HEK293T (cell line): ENCODE results near the gene FAF2.
"Not testable (repeated sequence)": the region's sequence is repeated elsewhere in the genome, so short reads cannot be mapped to it uniquely, and the experiment has no call there.

Experiments
- CTCF ChIA-PET: fragments of 350-600 bp; formaldehyde crosslinking; extraction: SDS; loops from one replicate; lab custom pipeline; 2021; ENCODE audit warnings: antibody characterized with exemption, inconsistent platforms; lab: Yijun Ruan, JAX
- POLR2A ChIA-PET: fragments of 350-600 bp; formaldehyde crosslinking; extraction: SDS; loops from one replicate; lab custom pipeline; 2020; ENCODE audit warnings: antibody characterized with exemption, inconsistent platforms; lab: Yijun Ruan, JAX
- DNase-seq: peaks from one replicate; pipeline ENCODE4 v3.0.0; 2012; ENCODE audit warnings: mixed read lengths; ENCODE audit errors: extremely low spot score
- ARNT ChIP-seq: fragments of 450-650 bp; IDR thresholded peaks from 2 replicates; pipeline ENCODE4 v1.6.1; 2017; ENCODE audit warnings: mild to moderate bottlenecking
- BHLHE40 ChIP-seq: fragments of 450-650 bp; IDR thresholded peaks from 2 replicates; pipeline ENCODE4 v1.6.1; 2016; ENCODE audit warnings: mild to moderate bottlenecking, moderate library complexity, borderline replicate concordance
- CTBP1 ChIP-seq: fragments of 450-650 bp; IDR thresholded peaks from 2 replicates; pipeline ENCODE4 v1.6.1; 2016; ENCODE audit warnings: borderline replicate concordance
- ELF4 ChIP-seq: fragments of 450-650 bp; IDR thresholded peaks from 2 replicates; pipeline ENCODE4 v1.6.1; 2017; ENCODE audit warnings: antibody characterized with exemption
- FOXA1 ChIP-seq: fragments of 450-650 bp; IDR thresholded peaks from 2 replicates; pipeline ENCODE4 v1.6.1; 2016; ENCODE audit warnings: mild to moderate bottlenecking
- FOXK2 ChIP-seq: fragments of 450-650 bp; IDR thresholded peaks from 2 replicates; pipeline ENCODE4 v1.6.1; 2016; ENCODE audit warnings: mild to moderate bottlenecking
- FOXM1 ChIP-seq: fragments of 450-650 bp; IDR thresholded peaks from 2 replicates; pipeline ENCODE4 v1.6.1; 2017; ENCODE audit warnings: mild to moderate bottlenecking, borderline replicate concordance
- HDGF ChIP-seq: fragments of 450-650 bp; IDR thresholded peaks from 2 replicates; pipeline ENCODE4 v1.6.1; 2017; ENCODE audit warnings: antibody characterized with exemption, borderline replicate concordance
- L3MBTL2 ChIP-seq: fragments of 450-650 bp; conservative IDR thresholded peaks from 2 replicates; pipeline ENCODE4 v1.6.1; 2016; ENCODE audit warnings: mild to moderate bottlenecking
- LEF1 ChIP-seq: fragments of 450-650 bp; IDR thresholded peaks from 2 replicates; pipeline ENCODE4 v1.6.1; 2017; ENCODE audit warnings: mild to moderate bottlenecking, borderline replicate concordance
- NFRKB ChIP-seq: fragments of 450-650 bp; IDR thresholded peaks from 2 replicates; pipeline ENCODE4 v1.6.1; 2016; ENCODE audit warnings: mild to moderate bottlenecking, moderate library complexity
- PKNOX1 ChIP-seq: fragments of 450-650 bp; IDR thresholded peaks from 2 replicates; pipeline ENCODE4 v1.6.1; 2016
- SP1 ChIP-seq: fragments of 450-650 bp; IDR thresholded peaks from 2 replicates; pipeline ENCODE4 v1.6.1; 2017
- SUZ12 ChIP-seq: fragments of 450-650 bp; IDR thresholded peaks from 2 replicates; pipeline ENCODE4 v1.6.1; 2016; ENCODE audit warnings: mild to moderate bottlenecking
- TARDBP ChIP-seq: fragments of 450-650 bp; IDR thresholded peaks from 2 replicates; pipeline ENCODE4 v1.6.1; 2016
- ZNF384 ChIP-seq: fragments of 450-650 bp; IDR thresholded peaks from 2 replicates; pipeline ENCODE4 v1.6.1; 2016

FAF2 gene

GRCh38 chr5:176407456-176408251, 40.5 kb upstream of the FAF2 start:
- no peak for DNase-seq
- ChIA-PET POLR2A (interaction anchor here (0.7 kb wide), 1 partner anchor 40 kb away, joined by 3 read pairs; the partner anchor contains the start of gene FAF2), CTCF (no interaction called here)
- TF ChIP-seq PKNOX1 (no peak), CTBP1 (no peak), FOXM1 (no peak), L3MBTL2 (no peak), ARNT (no peak), BHLHE40 (no peak), SP1 (no peak), ZNF384 (no peak), ELF4 (no peak), LEF1 (no peak), HDGF (no peak)

GRCh38 chr5:176408252-176408573, 40.0 kb upstream of the FAF2 start:
- DNase-seq, POLR2A ChIA-PET, CTCF ChIA-PET: not testable (repeated sequence)

GRCh38 chr5:176408590-176408989, 39.6 kb upstream of the FAF2 start:
- ChIA-PET POLR2A (no interaction called here), CTCF (interaction anchor here (0.6 to 0.7 kb wide), 2 partner anchors 32 to 1803 kb away, joined by 3 read pairs; no protein-coding TSS in a partner anchor)
- no peak for DNase-seq
- TF ChIP-seq SP1 = no peak
- no peak for TF ChIP-seq PKNOX1
- no peak for TF ChIP-seq LEF1
- no peak for TF ChIP-seq L3MBTL2
- no peak for TF ChIP-seq FOXM1
- no peak for TF ChIP-seq SUZ12
- no peak for TF ChIP-seq ELF4
- TF ChIP-seq FOXK2 = no peak
- TF ChIP-seq NFRKB = no peak
- no peak for TF ChIP-seq HDGF
- no peak for TF ChIP-seq TARDBP
- TF ChIP-seq ARNT = no peak
- no peak for TF ChIP-seq BHLHE40
- TF ChIP-seq ZNF384 = no peak

GRCh38 chr5:176409765-176410164, 38.4 kb upstream of the FAF2 start:
- POLR2A ChIA-PET = no interaction called here
- TF ChIP-seq NFRKB (no peak), CTBP1 (no peak), TARDBP (no peak), SP1 (no peak), PKNOX1 (no peak), SUZ12 (no peak), ELF4 (no peak), L3MBTL2 (no peak), HDGF (no peak), LEF1 (no peak), FOXM1 (no peak), FOXA1 (no peak), ARNT (no peak), FOXK2 (no peak), BHLHE40 (no peak), ZNF384 (no peak)

GRCh38 chr5:176410486-176411180, 37.6 kb upstream of the FAF2 start:
- CTCF ChIA-PET = no interaction called here

More at GRCh38 chr5:176409765-176410164, 38.4 kb upstream of the FAF2 start:
- CTCF ChIA-PET = interaction anchor here (0.6 kb wide), 1 partner anchor 132 kb away, joined by 3 read pairs; no protein-coding TSS in a partner anchor
- DNase-seq = no peak

More at GRCh38 chr5:176410486-176411180, 37.6 kb upstream of the FAF2 start:
- no peak for DNase-seq
- no peak for TF ChIP-seq ELF4
- TF ChIP-seq FOXK2 = no peak
- TF ChIP-seq L3MBTL2 = no peak
- no peak for TF ChIP-seq SUZ12
- TF ChIP-seq TARDBP = no peak
- TF ChIP-seq FOXM1 = no peak
- TF ChIP-seq ZNF384 = no peak
- TF ChIP-seq NFRKB = no peak
- TF ChIP-seq PKNOX1 = no peak
- no peak for TF ChIP-seq HDGF
- TF ChIP-seq CTBP1 = no peak
- no peak for TF ChIP-seq FOXA1
- no peak for TF ChIP-seq LEF1
- no peak for TF ChIP-seq BHLHE40
- TF ChIP-seq ARNT = no peak
- TF ChIP-seq SP1 = no peak
- POLR2A ChIA-PET = no interaction called here
